ENCODE data around the gene SLC24A4.

DNA sequence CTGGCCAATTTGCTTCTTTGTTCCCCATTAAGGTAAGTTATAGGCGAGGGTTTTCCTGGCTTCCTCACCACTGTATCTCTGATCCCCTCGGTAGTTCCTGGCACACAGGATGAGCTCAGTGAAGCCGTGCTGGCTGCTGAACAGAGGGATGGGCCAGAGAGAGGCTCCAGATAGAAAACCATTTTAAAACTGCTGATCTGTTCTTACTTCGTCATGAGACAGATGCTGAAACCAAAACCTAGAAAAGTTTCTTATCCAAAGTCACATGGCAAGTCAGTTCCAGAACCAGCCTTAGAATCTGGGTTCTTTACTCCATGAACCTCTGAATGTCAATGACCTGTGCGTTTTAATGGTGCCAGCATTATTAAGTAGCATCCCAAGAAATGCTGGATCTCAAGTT, 114.3 kb downstream of the SLC24A4 start:
- TF ChIP-seq, protein P1, sequence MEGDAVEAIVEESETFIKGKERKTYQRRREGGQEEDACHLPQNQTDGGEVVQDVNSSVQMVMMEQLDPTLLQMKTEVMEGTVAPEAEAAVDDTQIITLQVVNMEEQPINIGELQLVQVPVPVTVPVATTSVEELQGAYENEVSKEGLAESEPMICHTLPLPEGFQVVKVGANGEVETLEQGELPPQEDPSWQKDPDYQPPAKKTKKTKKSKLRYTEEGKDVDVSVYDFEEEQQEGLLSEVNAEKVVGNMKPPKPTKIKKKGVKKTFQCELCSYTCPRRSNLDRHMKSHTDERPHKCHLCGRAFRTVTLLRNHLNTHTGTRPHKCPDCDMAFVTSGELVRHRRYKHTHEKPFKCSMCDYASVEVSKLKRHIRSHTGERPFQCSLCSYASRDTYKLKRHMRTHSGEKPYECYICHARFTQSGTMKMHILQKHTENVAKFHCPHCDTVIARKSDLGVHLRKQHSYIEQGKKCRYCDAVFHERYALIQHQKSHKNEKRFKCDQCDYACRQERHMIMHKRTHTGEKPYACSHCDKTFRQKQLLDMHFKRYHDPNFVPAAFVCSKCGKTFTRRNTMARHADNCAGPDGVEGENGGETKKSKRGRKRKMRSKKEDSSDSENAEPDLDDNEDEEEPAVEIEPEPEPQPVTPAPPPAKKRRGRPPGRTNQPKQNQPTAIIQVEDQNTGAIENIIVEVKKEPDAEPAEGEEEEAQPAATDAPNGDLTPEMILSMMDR (IDR thresholded peaks at IDR 0.05) = no peak
- no peak for TF ChIP-seq POLR2A (IDR thresholded peaks at IDR 0.05)

Data from testis (tissue), 2 donors.